HG03520 (cell line): ENCODE data around the gene TCF20.

ENCODE experiments used
- ATAC-seq: cut with Tn5 transposase; IDR thresholded peaks from one replicate; pipeline ENCODE4 v1.9.1; 2021; ENCODE audit warnings: mild to moderate bottlenecking, moderate library complexity; ENCODE audit not compliant: unreplicated experiment

Gene TCF20

GRCh38 chr22:42270510-42271190 is at the start of gene TCF20:
Gene TCF20, minus strand, starts transcription at chr22:42270653. Its CDS starts 55,348 bp downstream, at chr22:42215305.
- ATAC-seq: peak; percentile 53

GRCh38 chr22:42319386-42319785 is 48.9 kb upstream of the TCF20 start:
- ATAC-seq: no peak

- no peak for ATAC-seq
Measured at GRCh38 chr22:42318967-42319366, 48.5 kb upstream of the TCF20 start.

GRCh38 chr22:42317691-42318547 is 47.5 kb upstream of the TCF20 start:
- no peak for ATAC-seq

- ATAC-seq: no peak
Measured at GRCh38 chr22:42317008-42317407, 46.6 kb upstream of the TCF20 start.

- ATAC-seq: no peak
Measured at GRCh38 chr22:42315392-42315756, 44.9 kb upstream of the TCF20 start.

- no peak for ATAC-seq
Measured at GRCh38 chr22:42314709-42315391, 44.4 kb upstream of the TCF20 start.

- ATAC-seq: no peak
Measured at GRCh38 chr22:42313804-42314581, 43.5 kb upstream of the TCF20 start.

- ATAC-seq: no peak
Measured at GRCh38 chr22:42313204-42313603, 42.8 kb upstream of the TCF20 start.

GRCh38 chr22:42310291-42311015 is 40.0 kb upstream of the TCF20 start:
- no peak for ATAC-seq

GRCh38 chr22:42309865-42310264 is 39.4 kb upstream of the TCF20 start:
- ATAC-seq: no peak

GRCh38 chr22:42308892-42309468 is 38.5 kb upstream of the TCF20 start:
- no peak for ATAC-seq

GRCh38 chr22:42307806-42308563 is 37.5 kb upstream of the TCF20 start:
- no peak for ATAC-seq

- no peak for ATAC-seq
Measured at GRCh38 chr22:42306010-42306409, 35.6 kb upstream of the TCF20 start.

GRCh38 chr22:42304324-42304790 is 33.9 kb upstream of the TCF20 start:
- no peak for ATAC-seq

GRCh38 chr22:42303396-42304323 is 33.2 kb upstream of the TCF20 start:
- no peak for ATAC-seq

GRCh38 chr22:42301742-42302102 is 31.3 kb upstream of the TCF20 start:
- no peak for ATAC-seq
